ENCODE results near the gene RAB11FIP5. TPM values are rescaled to one million over a fixed set of nuclear protein-coding genes. Genes with fewer than 3 reads are reported as not detected.

The RAB11FIP5 gene
- total and polyA plus RNA-seq, 2 donors from 2014 or later, result 49.6 to 57.1 TPM

DNA sequence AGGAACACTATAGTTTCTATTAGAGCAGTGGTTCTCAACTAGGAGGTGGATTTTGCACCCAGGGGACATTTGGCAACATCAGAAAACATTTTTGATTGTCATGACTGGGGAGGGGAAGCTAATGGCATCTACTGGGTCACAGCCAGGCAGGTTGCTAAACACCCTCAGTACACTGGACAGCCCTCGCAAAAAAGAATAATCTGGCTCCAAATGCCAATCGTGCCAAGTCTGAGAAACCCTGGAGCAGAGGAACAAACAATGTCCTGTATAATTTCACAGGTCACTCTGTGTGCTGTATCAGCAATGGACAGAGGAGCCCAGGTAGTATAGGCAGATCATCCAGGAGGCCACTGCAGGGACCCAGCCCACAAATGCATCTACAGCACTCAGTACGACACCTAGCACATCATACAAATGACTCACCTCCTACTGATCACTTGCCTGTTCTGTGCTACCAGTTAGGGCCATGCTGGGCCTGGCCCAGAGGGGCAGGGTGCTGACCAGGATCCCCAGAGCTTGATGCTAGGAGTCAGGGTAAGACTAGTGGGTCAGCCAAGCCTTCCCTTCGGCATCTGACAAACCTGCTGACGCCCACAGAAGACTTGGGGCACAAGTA is 78.9 kb downstream of the RAB11FIP5 start:
- H3K4me3 ChIP-seq (ENCODE audit: low read length in 3 of 3), result no peak overlapping the region
- FAIRE-seq (no peak), DNase-seq (no peak)
- H3K27me3 ChIP-seq (ENCODE audit: control insufficient read depth, insufficient read depth, low read length), result no peaks in the 10 kb centered on the region
- TF ChIP-seq, protein P1, sequence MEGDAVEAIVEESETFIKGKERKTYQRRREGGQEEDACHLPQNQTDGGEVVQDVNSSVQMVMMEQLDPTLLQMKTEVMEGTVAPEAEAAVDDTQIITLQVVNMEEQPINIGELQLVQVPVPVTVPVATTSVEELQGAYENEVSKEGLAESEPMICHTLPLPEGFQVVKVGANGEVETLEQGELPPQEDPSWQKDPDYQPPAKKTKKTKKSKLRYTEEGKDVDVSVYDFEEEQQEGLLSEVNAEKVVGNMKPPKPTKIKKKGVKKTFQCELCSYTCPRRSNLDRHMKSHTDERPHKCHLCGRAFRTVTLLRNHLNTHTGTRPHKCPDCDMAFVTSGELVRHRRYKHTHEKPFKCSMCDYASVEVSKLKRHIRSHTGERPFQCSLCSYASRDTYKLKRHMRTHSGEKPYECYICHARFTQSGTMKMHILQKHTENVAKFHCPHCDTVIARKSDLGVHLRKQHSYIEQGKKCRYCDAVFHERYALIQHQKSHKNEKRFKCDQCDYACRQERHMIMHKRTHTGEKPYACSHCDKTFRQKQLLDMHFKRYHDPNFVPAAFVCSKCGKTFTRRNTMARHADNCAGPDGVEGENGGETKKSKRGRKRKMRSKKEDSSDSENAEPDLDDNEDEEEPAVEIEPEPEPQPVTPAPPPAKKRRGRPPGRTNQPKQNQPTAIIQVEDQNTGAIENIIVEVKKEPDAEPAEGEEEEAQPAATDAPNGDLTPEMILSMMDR (IDR thresholded peaks at IDR 0.05; ENCODE audit: borderline replicate concordance, extremely low read depth, insufficient read depth), result no peak
- intact Hi-C loops (cut with DNase I), result no loop called here
- peak overlapping the region in 1 of 2 donors; percentile 27 for H3K27ac ChIP-seq (ENCODE audit: low read depth in 2 of 2, low read length in 2 of 2)
- H3K9me3 ChIP-seq (ENCODE audit: control insufficient read depth in 2 of 3, insufficient read depth in 1 of 3, low read length in 3 of 3), result no peaks in the 10 kb centered on the region
- H3K4me1 ChIP-seq (ENCODE audit: control insufficient read depth in 2 of 3, insufficient read depth in 2 of 3, low read depth in 1 of 3, low read length in 3 of 3), result peaks cover 0 to 19% (median 4%) of the 10 kb centered on the region in 3 donors
- H3K36me3 ChIP-seq (ENCODE audit: control insufficient read depth in 2 of 3, insufficient read depth in 3 of 3, low read length in 3 of 3), result peaks cover 0 to 2% (median 0%) of the 10 kb centered on the region in 3 donors
- H3K9ac ChIP-seq (ENCODE audit: low read length in 3 of 3), result no peak overlapping the region

DNA sequence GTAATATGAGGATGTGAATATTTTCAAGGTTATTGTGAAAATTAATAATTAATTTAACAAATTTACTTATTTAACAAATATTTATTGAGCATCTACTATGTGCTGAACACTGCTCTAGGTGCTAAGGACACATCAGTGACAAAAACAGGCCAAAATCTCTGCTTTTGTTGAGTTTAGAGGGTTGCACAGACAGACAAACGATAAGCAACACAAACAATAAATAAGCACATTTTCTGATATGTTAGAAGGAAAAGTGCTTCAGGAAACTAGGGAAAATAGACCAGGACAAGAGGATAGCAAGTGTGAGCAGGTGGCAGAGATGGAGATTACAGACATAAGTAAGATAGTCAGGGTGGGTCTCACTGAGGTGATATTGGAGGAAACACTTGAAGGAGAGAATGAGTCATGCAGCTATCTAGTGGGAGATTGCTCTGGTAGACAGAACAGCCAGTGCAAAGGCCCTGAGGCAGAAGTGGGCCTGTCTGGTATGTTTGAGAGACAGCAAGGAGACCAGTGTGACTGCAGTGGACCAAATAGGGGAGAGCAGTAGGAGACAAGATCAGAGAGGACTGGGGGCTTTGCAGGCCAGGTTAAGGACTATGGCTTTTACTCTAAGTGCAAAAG is 79.5 kb downstream of the RAB11FIP5 start:
- FAIRE-seq, result no peak
- Histone ChIP-seq H3K4me3 (ENCODE audit: low read length in 3 of 3) (no peak overlapping the region), H3K36me3 (ENCODE audit: control insufficient read depth in 2 of 3, insufficient read depth in 3 of 3, low read length in 3 of 3) (peaks cover 0 to 2% (median 0%) of the 10 kb centered on the region in 3 donors), H3K27me3 (ENCODE audit: control insufficient read depth, insufficient read depth, low read length) (no peaks in the 10 kb centered on the region), H3K9me3 (ENCODE audit: control insufficient read depth in 2 of 3, insufficient read depth in 1 of 3, low read length in 3 of 3) (no peaks in the 10 kb centered on the region), H3K9ac (ENCODE audit: low read length in 3 of 3) (no peak overlapping the region), H3K27ac (ENCODE audit: low read depth in 2 of 2, low read length in 2 of 2) (peak overlapping the region in 1 of 2 donors; percentile 27), H3K4me1 (ENCODE audit: control insufficient read depth in 2 of 3, insufficient read depth in 2 of 3, low read depth in 1 of 3, low read length in 3 of 3) (peaks cover 0 to 19% (median 4%) of the 10 kb centered on the region in 3 donors)
- TF ChIP-seq, protein P1 (IDR thresholded peaks at IDR 0.05; ENCODE audit: borderline replicate concordance, extremely low read depth, insufficient read depth), result no peak
- intact Hi-C loops (cut with DNase I), result no loop called here
- DNase-seq, result no peak

DNA sequence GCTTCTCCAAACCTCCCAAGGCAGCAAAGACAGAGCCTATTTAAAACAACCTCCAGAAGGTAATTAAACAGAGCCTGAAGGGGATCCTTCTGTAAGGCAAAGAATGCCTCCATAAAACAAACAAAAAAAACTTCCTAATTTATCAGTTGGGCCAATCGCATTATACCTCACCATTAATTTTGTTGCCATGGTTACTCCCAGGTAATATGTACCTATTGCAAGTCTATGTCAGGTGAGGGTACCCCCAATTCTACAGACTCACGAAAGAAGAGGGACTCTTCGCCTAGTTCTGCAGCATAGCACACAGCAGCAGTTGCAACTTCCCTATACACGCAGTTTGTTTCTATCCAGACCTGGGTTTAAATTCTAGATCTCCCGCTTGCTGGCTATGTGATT is 80.0 kb downstream of the RAB11FIP5 start:
- peaks cover 0 to 4% (median 2%) of the 10 kb centered on the region in 3 donors for H3K36me3 ChIP-seq (ENCODE audit: control insufficient read depth in 2 of 3, insufficient read depth in 3 of 3, low read length in 3 of 3)
- no peak for FAIRE-seq
- peak overlapping the region in 1 of 2 donors; percentile 0 for H3K27ac ChIP-seq (ENCODE audit: low read depth in 2 of 2, low read length in 2 of 2)
- H3K9ac ChIP-seq (ENCODE audit: low read length in 3 of 3), result no peak overlapping the region
- no peak for DNase-seq
- TF ChIP-seq, protein P1 (IDR thresholded peaks at IDR 0.05; ENCODE audit: borderline replicate concordance, extremely low read depth, insufficient read depth), result no peak
- intact Hi-C loops (cut with DNase I), result no loop called here
- H3K27me3 ChIP-seq (ENCODE audit: control insufficient read depth, insufficient read depth, low read length), result no peaks in the 10 kb centered on the region
- H3K9me3 ChIP-seq (ENCODE audit: control insufficient read depth in 2 of 3, insufficient read depth in 1 of 3, low read length in 3 of 3), result no peaks in the 10 kb centered on the region
- H3K4me1 ChIP-seq (ENCODE audit: control insufficient read depth in 2 of 3, insufficient read depth in 2 of 3, low read depth in 1 of 3, low read length in 3 of 3), result peaks cover 0 to 19% (median 4%) of the 10 kb centered on the region in 3 donors
- no peak overlapping the region for H3K4me3 ChIP-seq (ENCODE audit: low read length in 3 of 3)

All from kidney (tissue), 14 donors.